GM12891 (cell line): ENCODE measurements around the gene ZNF41.

Source experiments
- POLR2A ChIP-seq: IDR thresholded peaks from 2 replicates; pipeline ENCODE4 v1.6.1; 2011; ENCODE audit warnings: low read depth, low read length, control low read depth
- POLR2AphosphoS5 ChIP-seq: IDR thresholded peaks from 2 replicates; pipeline ENCODE4 v1.6.1; 2011; ENCODE audit warnings: low read depth, low read length, control low read depth

DNA sequence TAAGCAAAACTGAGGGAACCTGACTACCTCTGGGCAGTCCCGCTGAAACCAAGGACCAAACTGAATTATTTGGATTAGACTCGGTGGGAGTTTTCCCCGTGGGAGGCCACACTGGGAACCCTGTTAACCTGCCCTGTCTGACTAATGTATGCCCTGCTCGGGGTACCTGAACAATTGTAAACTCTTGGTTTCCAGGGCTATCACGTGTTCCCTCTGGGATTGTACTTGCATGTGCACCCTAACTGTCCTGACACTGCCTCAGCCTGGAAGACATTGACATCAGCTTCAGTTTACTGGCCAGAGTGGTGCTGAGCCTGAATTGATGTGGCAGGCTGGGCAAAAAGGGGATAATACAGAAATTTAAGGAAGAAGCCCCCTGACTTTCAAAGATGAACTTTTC is 20.1 kb upstream of the ZNF41 start:
- TF ChIP-seq POLR2A (no peak), POLR2AphosphoS5 (no peak)
